Measurements from ENCODE around the gene KSR1.

DNA sequence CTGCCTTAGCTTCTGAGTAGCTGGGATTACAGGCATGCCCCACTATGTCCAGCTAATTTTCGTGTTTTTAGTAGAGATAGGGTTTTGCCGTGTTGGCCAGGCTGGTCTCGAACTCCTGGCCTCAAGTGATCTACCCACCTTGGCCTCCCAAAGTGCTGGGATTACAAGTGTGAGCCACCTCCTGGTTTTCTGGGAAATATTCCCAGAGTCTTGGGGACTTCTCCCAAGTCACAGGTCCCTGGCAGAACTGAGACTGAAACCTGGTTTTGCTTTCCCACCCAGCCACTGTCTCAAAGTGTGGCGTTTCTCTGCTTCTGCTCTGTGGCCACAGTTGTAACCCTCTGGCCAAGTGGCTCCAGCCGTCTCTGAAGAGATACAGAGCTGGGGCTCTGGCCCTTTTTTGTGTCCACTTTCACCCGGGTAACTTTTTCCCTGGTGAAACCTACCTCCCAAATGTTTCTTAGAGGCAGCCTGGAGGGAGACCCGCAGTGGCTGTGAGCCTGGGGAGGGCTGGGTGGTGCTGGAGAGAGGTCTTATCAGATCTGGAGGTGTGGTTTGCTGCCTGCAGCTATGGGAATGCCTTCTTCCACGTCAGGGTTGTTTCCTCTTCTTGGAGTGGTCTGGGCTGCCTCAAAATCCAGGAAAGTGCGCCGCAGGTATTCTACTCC, 5.1 kb downstream of the KSR1 start:
- TF ChIP-seq, protein P1, sequence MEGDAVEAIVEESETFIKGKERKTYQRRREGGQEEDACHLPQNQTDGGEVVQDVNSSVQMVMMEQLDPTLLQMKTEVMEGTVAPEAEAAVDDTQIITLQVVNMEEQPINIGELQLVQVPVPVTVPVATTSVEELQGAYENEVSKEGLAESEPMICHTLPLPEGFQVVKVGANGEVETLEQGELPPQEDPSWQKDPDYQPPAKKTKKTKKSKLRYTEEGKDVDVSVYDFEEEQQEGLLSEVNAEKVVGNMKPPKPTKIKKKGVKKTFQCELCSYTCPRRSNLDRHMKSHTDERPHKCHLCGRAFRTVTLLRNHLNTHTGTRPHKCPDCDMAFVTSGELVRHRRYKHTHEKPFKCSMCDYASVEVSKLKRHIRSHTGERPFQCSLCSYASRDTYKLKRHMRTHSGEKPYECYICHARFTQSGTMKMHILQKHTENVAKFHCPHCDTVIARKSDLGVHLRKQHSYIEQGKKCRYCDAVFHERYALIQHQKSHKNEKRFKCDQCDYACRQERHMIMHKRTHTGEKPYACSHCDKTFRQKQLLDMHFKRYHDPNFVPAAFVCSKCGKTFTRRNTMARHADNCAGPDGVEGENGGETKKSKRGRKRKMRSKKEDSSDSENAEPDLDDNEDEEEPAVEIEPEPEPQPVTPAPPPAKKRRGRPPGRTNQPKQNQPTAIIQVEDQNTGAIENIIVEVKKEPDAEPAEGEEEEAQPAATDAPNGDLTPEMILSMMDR (IDR thresholded peaks at IDR 0.05), result no peak
- TF ChIP-seq POLR2A (IDR thresholded peaks at IDR 0.05) (no peak), POLR2AphosphoS5 (IDR thresholded peaks at IDR 0.05) (no peak)
